ENCODE measurements around the gene ARL17B. TPM values are rescaled to one million over a fixed set of nuclear protein-coding genes. Genes with fewer than 3 reads are reported as not detected.
A peak's percentile ranks its signal among the peaks of the same experiment; 100 is the strongest.
"Not testable (repeated sequence)": the region's sequence is repeated elsewhere in the genome, so short reads cannot be mapped to it uniquely, and the experiment has no call there.

The ARL17B gene
- total and polyA plus RNA-seq, 8 donors, result 11.9 to 32.1 (median 20.8) TPM

DNA sequence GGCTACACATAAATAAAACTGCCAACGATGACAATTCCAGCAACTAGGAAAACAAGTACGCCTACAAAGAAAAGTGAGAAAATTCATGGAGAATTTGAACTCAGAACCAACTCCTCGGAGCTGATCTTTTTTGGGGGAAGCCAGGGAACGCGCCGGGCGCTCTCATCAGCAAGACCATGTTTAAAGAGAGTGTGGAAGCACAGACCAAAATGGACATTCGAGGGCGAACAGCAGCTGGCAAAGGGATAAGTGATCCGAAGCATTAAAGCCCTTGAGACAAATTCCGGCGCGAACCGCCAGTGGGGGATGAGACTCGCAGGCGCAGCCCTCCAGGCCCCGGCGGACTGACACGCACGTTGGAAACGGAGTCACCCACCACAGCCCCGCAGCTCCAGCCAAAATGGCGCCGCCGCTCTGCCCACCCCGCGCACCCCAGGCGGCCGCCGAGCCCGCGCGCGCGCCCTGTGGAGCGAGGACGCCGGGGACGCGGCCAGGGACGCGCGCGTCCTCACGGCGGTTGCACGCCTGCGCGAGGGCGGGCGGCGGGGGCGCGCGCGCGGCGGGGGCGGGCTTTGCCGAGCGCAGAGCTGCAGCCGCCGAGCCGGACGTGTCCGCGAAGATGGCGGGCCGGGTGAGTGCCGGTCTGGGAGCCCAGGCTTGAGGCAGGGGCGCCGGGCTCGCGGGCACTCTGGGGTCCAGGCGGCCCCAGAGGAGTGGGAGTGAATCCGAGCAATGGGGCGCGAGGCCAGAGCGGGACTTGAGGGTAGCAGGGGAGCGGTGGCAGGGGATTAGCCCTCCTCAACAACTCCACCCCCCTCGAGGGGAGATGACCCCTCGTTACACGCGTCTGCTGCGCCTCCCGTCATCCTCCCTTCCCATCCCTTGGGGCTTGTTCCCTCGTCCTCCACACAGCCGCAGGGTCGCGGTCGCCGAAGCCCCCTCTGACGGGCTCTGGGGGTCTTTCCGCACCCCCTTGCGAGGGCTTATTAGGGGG, 11.0 kb upstream of the ARL17B start:
- H3K9me3 ChIP-seq; H3K27ac ChIP-seq; intact Hi-C loops (cut with DNase I); H3K4me1 ChIP-seq; H3K4me3 ChIP-seq; H3K27me3 ChIP-seq; DNase-seq; H3K36me3 ChIP-seq: not testable (repeated sequence)
- peak; percentile 98 for ATAC-seq

DNA sequence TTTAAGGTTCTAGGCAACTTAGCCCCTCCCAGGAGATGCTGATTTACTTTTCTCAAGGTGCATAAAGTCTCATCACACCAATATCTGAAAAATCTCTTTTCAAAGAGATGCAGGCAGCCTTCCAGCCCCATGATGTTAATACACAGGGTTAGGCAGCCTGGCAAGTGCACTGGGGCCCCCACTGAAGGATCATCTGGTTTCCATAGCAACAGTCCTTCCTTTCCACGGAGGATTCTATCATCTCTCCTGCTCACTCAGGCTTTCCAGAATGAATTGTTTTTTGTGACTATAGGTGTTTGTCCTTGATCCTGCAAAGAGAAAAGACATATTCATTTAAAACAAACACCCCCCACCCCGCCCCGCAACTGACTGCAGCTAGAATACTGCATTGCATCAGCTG, 6.0 kb upstream of the ARL17B start:
- H3K27me3 ChIP-seq; H3K9me3 ChIP-seq; H3K4me3 ChIP-seq; H3K4me1 ChIP-seq; DNase-seq; intact Hi-C loops (cut with DNase I); ATAC-seq; H3K27ac ChIP-seq; H3K36me3 ChIP-seq: not testable (repeated sequence)

GRCh38 chr17:46361145-46361735, 326 bp downstream of the ARL17B start:
- H3K36me3 ChIP-seq; H3K27me3 ChIP-seq; H3K4me1 ChIP-seq; intact Hi-C loops (cut with DNase I); H3K9me3 ChIP-seq; DNase-seq; H3K27ac ChIP-seq: not testable (repeated sequence)
- peak overlapping the region in 1 of 2 donors; percentile 20 for H3K4me3 ChIP-seq
- peak; percentile 74 for ATAC-seq

GRCh38 chr17:46353856-46354255, 7.7 kb downstream of the ARL17B start:
- H3K4me3 ChIP-seq; H3K4me1 ChIP-seq; H3K9me3 ChIP-seq; intact Hi-C loops (cut with DNase I); H3K36me3 ChIP-seq; H3K27me3 ChIP-seq; ATAC-seq; DNase-seq; H3K27ac ChIP-seq: not testable (repeated sequence)

- H3K36me3 ChIP-seq; ATAC-seq; DNase-seq; intact Hi-C loops (cut with DNase I); H3K4me1 ChIP-seq; H3K27me3 ChIP-seq; H3K4me3 ChIP-seq; H3K27ac ChIP-seq; H3K9me3 ChIP-seq: not testable (repeated sequence)
These were observed 12.5 kb downstream of the ARL17B start for GRCh38 chr17:46349060-46349459.

GRCh38 chr17:46348345-46348744, 13.2 kb downstream of the ARL17B start:
- H3K4me3 ChIP-seq; H3K9me3 ChIP-seq; H3K36me3 ChIP-seq; H3K4me1 ChIP-seq; intact Hi-C loops (cut with DNase I); DNase-seq; H3K27me3 ChIP-seq: not testable (repeated sequence)
- peak overlapping the region in 1 of 2 donors; percentile 61 for H3K27ac ChIP-seq
- ATAC-seq, result peak; percentile 37

- ATAC-seq, result peak; percentile 75
- H3K4me3 ChIP-seq; H3K9me3 ChIP-seq; H3K27ac ChIP-seq; DNase-seq; intact Hi-C loops (cut with DNase I); H3K36me3 ChIP-seq; H3K4me1 ChIP-seq; H3K27me3 ChIP-seq: not testable (repeated sequence)
These were observed 19.4 kb downstream of the ARL17B start for GRCh38 chr17:46342131-46342530.

GRCh38 chr17:46341220-46341619, 20.3 kb downstream of the ARL17B start:
- H3K27me3 ChIP-seq; H3K9me3 ChIP-seq; H3K4me1 ChIP-seq; DNase-seq; H3K27ac ChIP-seq; H3K4me3 ChIP-seq; intact Hi-C loops (cut with DNase I); H3K36me3 ChIP-seq: not testable (repeated sequence)
- ATAC-seq, result peak; percentile 59

DNA sequence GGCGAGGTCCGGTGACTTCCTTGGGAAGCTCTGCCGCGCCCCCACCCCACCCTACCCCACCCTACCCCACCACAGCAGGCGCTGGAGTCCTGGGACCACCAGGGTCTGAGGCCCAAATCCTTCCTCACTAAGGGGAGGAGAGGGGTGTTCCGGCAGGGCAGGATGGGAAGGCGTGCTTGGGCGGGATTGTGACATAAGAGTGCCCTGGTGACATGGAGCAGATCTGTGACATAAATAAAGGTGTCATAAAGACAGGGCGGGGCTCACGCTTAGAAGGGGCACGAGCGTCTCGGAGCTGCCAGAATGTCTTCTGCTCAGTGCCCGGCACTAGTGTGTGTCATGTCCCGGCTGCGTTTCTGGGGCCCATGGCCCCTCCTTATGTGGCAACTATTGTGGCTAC, 66.7 kb downstream of the ARL17B start, which contains the start of gene LRRC37A:
LRRC37A (plus strand) TSS at position 301 of the 400 bp plus-strand sequence; CDS start at position 304, 3 bp downstream.
- ATAC-seq; H3K27ac ChIP-seq; H3K9me3 ChIP-seq; DNase-seq; H3K36me3 ChIP-seq; H3K4me1 ChIP-seq; H3K4me3 ChIP-seq; H3K27me3 ChIP-seq; intact Hi-C loops (cut with DNase I): not testable (repeated sequence)

GRCh38 chr17:46291618-46292017, 69.9 kb downstream of the ARL17B start:
- intact Hi-C loops (cut with DNase I); H3K9me3 ChIP-seq; H3K36me3 ChIP-seq; DNase-seq; ATAC-seq; H3K4me3 ChIP-seq; H3K27me3 ChIP-seq: not testable (repeated sequence)
- H3K27ac ChIP-seq, result peak overlapping the region in 1 of 2 donors; percentile 55
- H3K4me1 ChIP-seq, result peaks cover 0 to 10% of the 10 kb centered on the region in 2 donors

DNA sequence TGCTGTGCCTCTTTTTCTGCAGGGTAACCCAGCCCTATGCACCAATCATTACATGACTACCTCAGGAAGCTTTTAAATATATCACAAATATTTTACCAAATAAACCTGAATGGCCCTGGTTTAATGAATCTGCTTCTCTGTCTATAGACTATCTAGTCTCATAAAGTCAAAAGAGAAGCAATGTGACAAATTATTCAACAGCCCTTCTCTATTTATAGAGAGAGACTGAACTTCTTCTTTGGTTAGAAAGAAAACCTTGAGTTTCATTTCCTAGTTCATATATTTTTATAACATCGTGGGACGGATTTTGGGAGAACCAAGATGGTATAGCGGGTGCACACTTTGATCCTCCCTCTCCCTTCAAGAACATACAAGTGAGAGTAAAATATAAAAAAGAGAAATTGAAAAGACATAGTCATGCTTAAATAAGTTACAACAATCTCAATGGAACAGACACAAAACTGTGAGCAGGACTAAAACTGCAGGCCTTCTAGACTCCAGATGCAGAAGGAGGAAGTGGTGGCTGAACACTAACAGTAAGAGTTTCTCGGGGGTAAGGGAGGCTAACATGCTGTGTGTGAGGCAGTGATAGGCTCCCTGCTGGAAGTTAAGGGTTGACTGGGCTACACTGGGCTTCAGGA, 70.5 kb downstream of the ARL17B start:
- H3K4me1 ChIP-seq, result peaks cover 0 to 12% of the 10 kb centered on the region in 2 donors
- H3K9me3 ChIP-seq; H3K36me3 ChIP-seq; H3K4me3 ChIP-seq; intact Hi-C loops (cut with DNase I); DNase-seq; H3K27me3 ChIP-seq: not testable (repeated sequence)
- ATAC-seq, result peak; percentile 57
- H3K27ac ChIP-seq, result peak overlapping the region in 1 of 2 donors; percentile 55

- H3K4me3 ChIP-seq; H3K9me3 ChIP-seq; ATAC-seq; intact Hi-C loops (cut with DNase I); H3K27ac ChIP-seq; DNase-seq; H3K36me3 ChIP-seq; H3K27me3 ChIP-seq: not testable (repeated sequence)
- peaks cover 0 to 12% of the 10 kb centered on the region in 2 donors for H3K4me1 ChIP-seq
These were observed 74.0 kb downstream of the ARL17B start for GRCh38 chr17:46287587-46287986.

Measured in left lung (tissue), 10 donors.